GF-D8 (cell line): ENCODE measurements around the gene DDX27.
"Not testable (repeated sequence)": the region's sequence is repeated elsewhere in the genome, so short reads cannot be mapped to it uniquely, and the experiment has no call there.

ENCODE experiments used
- DNase-seq: peaks from one replicate; lab custom pipeline; 2025; lab: John Stamatoyannopoulos, UW

DDX27 gene

GRCh38 chr20:49219091-49219923 lies at the start of gene DDX27:
Gene DDX27, plus strand, starts transcription at chr20:49219416. Its CDS starts 33 bp downstream, at chr20:49219449.
- DNase-seq = peak; percentile 93

GRCh38 chr20:49169547-49169946 lies 49.7 kb upstream of the DDX27 start:
- no peak for DNase-seq

- DNase-seq = no peak
Measured at GRCh38 chr20:49170714-49171113, 48.5 kb upstream of the DDX27 start.

GRCh38 chr20:49171909-49172308 lies 47.3 kb upstream of the DDX27 start:
- no peak for DNase-seq

GRCh38 chr20:49172413-49172812 lies 46.8 kb upstream of the DDX27 start:
- DNase-seq = no peak

- DNase-seq = no peak
Measured at GRCh38 chr20:49174183-49174582, 45.0 kb upstream of the DDX27 start.

GRCh38 chr20:49179368-49180277 lies 39.6 kb upstream of the DDX27 start:
- DNase-seq = no peak

- DNase-seq = no peak
Measured at GRCh38 chr20:49181265-49181877, 37.8 kb upstream of the DDX27 start.

GRCh38 chr20:49183444-49183843 lies 35.8 kb upstream of the DDX27 start:
- no peak for DNase-seq

- DNase-seq = not testable (repeated sequence)
Measured at GRCh38 chr20:49184084-49184501, 35.1 kb upstream of the DDX27 start.

- no peak for DNase-seq
Measured at GRCh38 chr20:49184691-49185070, 34.5 kb upstream of the DDX27 start.

GRCh38 chr20:49185071-49185761 lies 34.0 kb upstream of the DDX27 start:
- DNase-seq = no peak

GRCh38 chr20:49186535-49187329 lies 32.5 kb upstream of the DDX27 start:
- peak; percentile 52 for DNase-seq

- DNase-seq = no peak
Measured at GRCh38 chr20:49187330-49187850, 31.8 kb upstream of the DDX27 start.

- peak; percentile 83 for DNase-seq
Measured at GRCh38 chr20:49187851-49188641, 31.2 kb upstream of the DDX27 start, which contains the start of gene STAU1. Gene STAU1, minus strand, starts transcription at chr20:49188334. Its CDS starts 22,133 bp downstream, at chr20:49166201.

GRCh38 chr20:49192944-49193518 lies 26.2 kb upstream of the DDX27 start:
- not testable (repeated sequence) for DNase-seq

- DNase-seq = no peak
Measured at GRCh38 chr20:49199729-49200293, 19.4 kb upstream of the DDX27 start.

- no peak for DNase-seq
Measured at GRCh38 chr20:49203011-49203410, 16.2 kb upstream of the DDX27 start.

- DNase-seq = no peak
Measured at GRCh38 chr20:49203746-49204145, 15.5 kb upstream of the DDX27 start.
